HG03108 (cell line): Measurements from ENCODE around the gene SLAMF7.
"Not testable (repeated sequence)": the region's sequence is repeated elsewhere in the genome, so short reads cannot be mapped to it uniquely, and the experiment has no call there.

Experiments used
- ATAC-seq: cut with Tn5 transposase; IDR thresholded peaks from one replicate; pipeline ENCODE4 v1.9.1; 2021; ENCODE audit warnings: moderate library complexity; ENCODE audit not compliant: unreplicated experiment

The SLAMF7 gene

DNA sequence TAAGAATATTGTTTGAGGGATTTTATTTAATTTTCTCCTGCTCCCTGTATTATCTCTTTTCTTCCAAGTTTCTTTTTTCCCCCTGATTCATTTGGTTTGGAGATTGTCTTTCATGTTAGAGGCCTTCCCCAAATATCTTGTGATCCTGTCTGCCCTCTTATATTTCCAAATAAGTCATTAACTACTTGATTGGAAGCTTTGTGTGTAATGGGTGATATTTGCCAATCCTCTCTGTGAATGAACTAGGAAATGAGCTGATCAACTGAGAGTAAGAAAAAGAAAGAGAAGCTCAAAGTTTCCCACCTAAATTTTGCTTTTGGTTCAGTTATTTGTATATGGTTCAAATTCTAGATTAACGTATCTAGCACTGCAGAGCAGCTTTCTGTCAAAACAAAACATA is 33.3 kb downstream of the SLAMF7 start:
- ATAC-seq = no peak

DNA sequence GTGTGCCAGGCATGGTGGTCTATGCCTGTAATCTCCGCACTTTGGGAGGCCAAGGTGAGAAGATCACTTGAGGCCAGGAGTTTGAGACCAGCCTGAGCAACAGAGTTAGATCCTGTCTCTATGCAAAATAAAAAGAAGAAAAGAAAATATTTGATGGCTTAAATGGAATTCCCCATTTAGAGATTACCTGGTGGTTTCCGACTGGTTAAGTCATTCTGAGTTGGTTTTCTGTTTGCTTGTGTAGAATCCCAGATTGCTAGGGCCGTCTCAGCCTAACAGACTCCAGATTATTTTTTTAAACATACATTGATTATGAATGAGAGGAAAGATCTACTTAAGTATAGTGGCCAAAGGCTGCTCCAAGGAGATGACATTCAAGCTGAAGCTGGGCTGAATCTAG is 34.0 kb downstream of the SLAMF7 start:
- no peak for ATAC-seq

DNA sequence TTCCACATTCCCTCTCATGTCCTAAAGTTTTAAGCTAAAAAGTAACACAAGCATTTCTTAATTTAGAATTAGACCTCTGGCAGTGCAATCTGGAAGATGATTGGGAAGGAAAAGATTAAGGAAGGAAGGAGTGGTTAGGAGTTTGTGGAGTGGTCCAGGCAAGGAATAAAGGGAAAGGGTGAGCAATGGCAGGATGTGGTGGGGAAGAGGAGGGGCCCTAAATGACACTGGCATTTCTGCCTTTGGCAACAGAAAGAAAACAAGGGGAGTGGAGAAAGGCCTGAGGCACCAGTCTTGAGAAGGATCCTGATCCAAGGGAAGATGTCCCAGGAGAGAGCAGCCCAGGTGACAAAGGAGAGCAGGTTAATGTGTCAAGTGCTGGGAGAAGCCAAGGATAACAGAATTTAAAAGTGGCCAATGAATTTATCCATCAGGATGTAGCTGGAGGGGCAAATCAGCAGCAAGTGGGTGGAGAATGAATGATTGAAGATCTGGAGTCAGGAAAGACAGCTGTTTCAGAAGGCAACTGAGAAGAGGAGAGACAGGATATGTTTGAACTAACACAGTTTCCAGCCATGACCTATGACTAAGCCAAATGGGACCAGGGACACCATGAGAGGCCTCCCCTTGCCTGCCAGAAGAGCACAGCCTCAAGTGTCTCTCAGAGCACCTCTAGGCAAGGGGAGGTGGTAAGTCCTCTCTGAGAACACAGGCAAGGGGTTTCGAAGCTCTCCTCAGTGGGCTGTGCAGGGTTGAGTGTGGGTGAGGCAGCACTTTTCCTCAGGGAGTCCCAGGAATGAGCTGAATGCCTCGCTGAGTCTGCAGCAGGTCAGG is 36.1 kb downstream of the SLAMF7 start:
- ATAC-seq = no peak

GRCh38 chr1:160776178-160776577 is 37.1 kb downstream of the SLAMF7 start:
- peak; percentile 45 for ATAC-seq

GRCh38 chr1:160777486-160778089 is 38.5 kb downstream of the SLAMF7 start:
- ATAC-seq = no peak

- ATAC-seq = no peak
These were observed 39.9 kb downstream of the SLAMF7 start for GRCh38 chr1:160778976-160779375.

GRCh38 chr1:160779626-160780397 is 40.8 kb downstream of the SLAMF7 start:
- no peak for ATAC-seq

DNA sequence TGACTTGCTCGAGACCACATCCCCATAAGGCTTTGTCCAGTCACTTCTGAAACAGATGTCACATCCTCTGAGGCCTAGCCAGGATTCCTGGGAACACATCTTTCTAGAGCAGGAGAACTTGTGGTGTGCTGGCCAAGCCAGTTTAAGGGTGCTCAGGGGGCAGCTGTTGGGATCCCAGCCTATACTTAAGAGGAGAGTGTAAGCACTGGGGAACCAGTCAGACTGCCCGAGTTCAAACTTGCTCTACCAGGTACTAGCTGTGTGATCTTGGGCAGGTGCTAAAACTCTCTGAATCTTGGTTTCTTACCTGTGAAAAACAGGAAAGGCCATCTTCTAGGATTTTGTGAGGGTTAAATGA is 41.3 kb downstream of the SLAMF7 start:
- ATAC-seq = no peak

- no peak for ATAC-seq
These were observed 42.2 kb downstream of the SLAMF7 start for GRCh38 chr1:160781186-160781766.

GRCh38 chr1:160781914-160782689 is 43.1 kb downstream of the SLAMF7 start:
- ATAC-seq = peak; percentile 80

GRCh38 chr1:160782988-160783765 is 44.1 kb downstream of the SLAMF7 start:
- not testable (repeated sequence) for ATAC-seq

GRCh38 chr1:160789051-160789701 is 50.1 kb downstream of the SLAMF7 start:
- peak; percentile 6 for ATAC-seq

- ATAC-seq = peak; percentile 85
These were observed 50.9 kb downstream of the SLAMF7 start for GRCh38 chr1:160789702-160790611.

DNA sequence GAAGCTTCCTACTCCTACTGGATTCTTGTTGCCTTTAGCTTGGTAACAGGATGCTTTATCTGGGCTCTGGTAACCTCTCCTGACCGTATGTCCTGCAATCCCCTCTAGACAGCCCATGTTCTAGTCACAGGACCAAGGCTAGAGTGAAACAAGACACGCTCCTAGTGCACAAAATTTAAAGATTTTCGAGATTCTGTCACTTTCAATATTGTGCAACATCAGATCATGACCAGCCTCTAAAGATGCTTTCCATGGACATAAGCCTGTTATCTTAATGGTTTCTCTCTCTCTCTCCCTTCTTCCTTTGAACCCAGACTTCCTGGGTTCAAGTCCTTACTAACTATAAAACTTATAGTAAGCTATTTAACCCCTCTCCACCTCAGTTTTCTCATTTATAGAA is 55.3 kb downstream of the SLAMF7 start:
- ATAC-seq = no peak

DNA sequence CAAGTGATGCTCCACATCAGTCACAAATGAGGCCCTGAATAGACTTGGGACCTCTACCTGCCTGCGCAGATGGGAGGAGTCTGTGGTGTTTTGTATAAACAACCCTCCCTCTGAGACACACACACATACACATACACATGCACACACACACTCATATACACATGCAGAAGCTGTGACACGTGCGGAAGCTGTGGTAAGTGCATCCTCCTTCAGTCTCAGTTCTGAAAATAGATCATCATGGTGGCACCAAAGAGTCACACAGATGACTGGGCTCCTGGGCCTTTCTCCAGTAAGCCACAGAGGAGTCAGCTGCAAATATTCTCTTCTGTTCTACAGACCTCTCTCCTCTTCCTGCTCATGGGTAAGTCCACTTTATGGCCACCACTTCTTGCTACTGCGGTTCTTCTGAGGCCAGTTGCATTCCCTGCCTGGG is 56.9 kb downstream of the SLAMF7 start, which contains the start of gene LY9:
Gene LY9, plus strand, starts transcription at position 224 of the 433 bp plus-strand sequence. Its CDS starts 14 bp downstream, at position 238.
- ATAC-seq = peak; percentile 80

DNA sequence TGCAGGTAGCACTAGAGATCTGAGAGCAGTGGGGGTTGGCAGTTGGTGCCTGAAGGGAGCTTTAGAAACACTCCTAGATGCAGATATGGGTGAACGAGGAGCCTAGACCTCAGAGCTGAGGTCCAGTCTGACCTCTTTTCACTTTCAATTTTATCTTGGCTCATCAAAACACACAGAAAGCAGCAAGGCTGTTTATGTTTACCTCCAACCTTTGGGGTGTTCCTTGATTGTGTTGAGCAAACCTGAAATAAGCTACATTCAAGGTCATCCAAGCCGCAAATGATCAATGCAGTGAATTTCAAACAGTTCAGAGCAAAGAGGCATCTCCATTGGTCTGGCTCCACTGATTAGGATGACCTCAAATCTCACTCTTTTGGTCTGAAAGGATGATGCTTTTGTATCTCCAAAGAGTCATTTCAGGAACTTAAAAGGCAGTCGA is 58.2 kb downstream of the SLAMF7 start:
- no peak for ATAC-seq

- peak; percentile 25 for ATAC-seq
These were observed 58.8 kb downstream of the SLAMF7 start for GRCh38 chr1:160797861-160798273.

DNA sequence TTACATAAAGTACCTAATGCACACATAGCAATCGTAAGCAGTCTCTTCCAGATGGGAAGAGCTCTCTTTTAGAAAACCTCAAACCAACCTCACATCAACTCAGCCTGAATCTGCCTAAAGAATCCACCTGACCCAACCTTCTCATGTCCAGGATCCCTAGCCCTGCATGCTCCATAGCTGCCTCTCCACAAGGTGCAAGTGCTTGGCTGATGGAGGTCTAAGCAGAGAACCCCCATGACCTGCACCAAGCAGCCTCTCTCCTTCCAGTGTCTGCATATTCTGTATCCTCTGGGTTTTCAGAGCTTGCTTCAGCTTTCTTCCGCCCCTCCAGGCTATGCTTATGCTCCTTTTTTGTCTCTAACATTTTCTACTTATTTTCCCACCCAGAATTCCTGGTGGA is 59.4 kb downstream of the SLAMF7 start:
- ATAC-seq = no peak
